Tibial nerve (tissue), 3 donors: ENCODE results near the gene S100G.
"Not testable (repeated sequence)": the region's sequence is repeated elsewhere in the genome, so short reads cannot be mapped to it uniquely, and the experiment has no call there.

ENCODE experiments used
- CTCF ChIP-seq, 5 experiments: fragments of 200-600 bp in 3 of 5; fragments of 450-650 bp in 2 of 5; sonication (generic) in 3 of 5; IDR thresholded peaks; one replicate each; pipeline ENCODE4 v1.5.1; 2016 to 2019; ENCODE audit warnings: antibody characterized with exemption in 5 of 5, mild to moderate bottlenecking in 3 of 5, moderate library complexity in 2 of 5
- POLR2A ChIP-seq, 2 donors: fragments of 450-650 bp; IDR thresholded peaks; one replicate each; pipeline ENCODE4 v1.6.1; 2017; ENCODE audit warnings: antibody characterized with exemption in 2 of 2, mild to moderate bottlenecking in 2 of 2, moderate library complexity in 2 of 2

- not testable (repeated sequence) for TF ChIP-seq CTCF, POLR2A (IDR thresholded peaks at IDR 0.05)
These were observed 21.4 kb upstream of the S100G start for GRCh38 chrX:16628511-16628910.
